Right ventricle myocardium inferior (tissue), 1 donor: ENCODE results near the gene SH3GL3. TPM values are rescaled to one million over a fixed set of nuclear protein-coding genes. Genes with fewer than 3 reads are reported as not detected.

Experiments used
- ATAC-seq: fragments of 200-7000 bp; cut with Tn5 transposase; one replicate; pipeline ENCODE4 v1.9.1; 2020; ENCODE audit warnings: mild to moderate bottlenecking, moderate library complexity
- DNase-seq: peaks from one replicate; pipeline ENCODE4 v3.0.0; 2021; ENCODE audit errors: missing footprints
- intact Hi-C: fragments of 100-400 bp; cut with DNase I; formaldehyde crosslinking; loops from one replicate; pipeline ENCODE4 v1.11.0; 2022
- total RNA-seq: library from RNA; stranded (reverse); fragmentation: NEBNext Ultra II Directional; extraction: Animal tissue kit (Norgen Biotek cat#: 25700); gene quantifications from one replicate; pipeline ENCODE4 v1.2.1, GENCODE V29; 2021
- donor health status: DM: no; HTN: yes; CAD: no; lungs with severe emphysema.

SH3GL3 gene
- total RNA-seq, 1 donor from 2014 or later = not detected

DNA sequence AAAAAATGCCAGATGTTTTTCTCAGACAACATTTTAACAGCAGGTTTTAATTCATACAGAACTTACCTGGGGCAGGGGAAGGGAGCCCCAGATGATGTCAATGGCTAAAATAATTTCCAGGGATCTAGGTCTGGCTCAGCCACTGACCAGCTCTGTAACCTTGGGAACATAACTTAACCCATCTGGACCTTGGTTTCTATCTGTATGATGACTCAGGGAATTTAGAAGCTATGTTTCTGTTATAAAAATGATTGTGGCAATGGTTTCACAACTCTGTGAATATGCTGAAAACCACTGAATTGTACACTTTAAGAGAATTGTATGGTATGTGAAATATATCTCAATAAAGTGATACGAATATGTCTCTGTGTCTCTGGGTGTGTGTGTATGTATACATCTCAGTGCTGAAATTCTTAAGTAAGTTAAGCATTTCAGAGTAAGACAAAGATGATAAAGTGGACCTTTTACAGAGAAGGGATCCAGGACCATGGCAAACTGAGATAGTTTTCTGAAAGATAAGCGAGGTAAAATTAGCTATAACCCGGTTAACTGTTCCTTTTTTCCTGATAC lies 2.9 kb downstream of the SH3GL3 start:
- DNase-seq = no peak
- no peak for ATAC-seq
- intact Hi-C loops = loop anchor here (10.0 kb wide), 1 partner anchor 585 kb away; no protein-coding TSS in a partner anchor

DNA sequence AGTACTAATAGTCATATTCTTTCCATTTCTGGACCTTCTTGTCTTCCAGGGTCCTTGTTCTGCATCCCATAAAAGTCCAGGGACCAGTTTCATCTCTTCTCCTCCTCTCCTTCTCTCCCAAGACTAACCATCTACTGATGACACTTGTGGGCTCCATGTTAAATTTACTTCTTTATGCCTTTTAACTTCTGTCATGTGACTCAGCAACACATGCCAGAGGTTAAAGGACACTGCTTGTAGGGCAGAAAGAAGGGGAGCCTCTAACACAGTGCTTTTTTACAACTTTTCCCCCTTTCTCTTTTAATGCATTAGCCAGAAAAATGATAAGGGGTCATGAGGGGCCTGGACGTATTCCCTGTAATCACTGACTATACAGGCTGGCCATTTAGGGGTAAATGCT lies 10.0 kb downstream of the SH3GL3 start:
- intact Hi-C loops = no loop called here
- no peak for ATAC-seq

DNA sequence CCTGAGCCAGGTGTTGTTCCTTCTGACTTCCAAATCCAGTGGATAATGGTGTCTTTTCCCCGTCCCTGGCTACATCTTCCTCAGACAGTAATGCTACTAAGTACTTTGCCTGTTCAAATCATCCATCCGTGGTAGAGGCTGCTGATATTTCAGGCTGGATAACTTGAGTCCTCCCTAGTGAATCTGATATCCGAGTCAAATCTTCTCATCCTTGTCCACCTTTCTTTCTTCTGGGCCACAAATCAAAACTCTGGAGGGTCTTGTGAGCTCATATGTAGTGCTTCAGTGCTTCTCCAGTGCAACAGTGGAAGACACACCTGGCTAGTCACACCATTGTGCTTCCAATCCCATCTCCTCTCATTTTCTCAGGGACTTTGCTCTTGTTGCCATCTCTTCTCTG lies 11.2 kb downstream of the SH3GL3 start:
- DNase-seq (no peak), ATAC-seq (no peak)
- intact Hi-C loops = no loop called here

More for the DNA sequence above, 10.0 kb downstream of the SH3GL3 start:
- no peak for DNase-seq

DNA sequence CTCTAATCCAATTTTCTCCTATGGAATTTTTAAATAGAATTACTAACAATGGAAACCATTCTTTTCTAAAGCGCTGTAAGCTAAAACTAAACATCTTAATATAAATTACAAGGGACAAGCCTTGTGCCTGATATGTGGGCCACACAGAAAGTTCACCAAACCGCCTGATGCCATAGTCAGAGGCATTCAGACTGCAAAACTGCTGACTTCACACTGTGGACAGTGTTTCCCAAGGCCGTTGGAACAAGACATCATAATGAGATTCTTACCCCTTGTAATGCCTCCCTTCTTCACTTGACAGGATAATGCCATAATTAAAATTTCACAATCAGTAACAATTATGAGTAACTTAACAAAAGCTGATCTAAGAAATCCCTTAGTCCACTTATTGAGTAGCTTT lies 14.9 kb downstream of the SH3GL3 start:
- intact Hi-C loops = no loop called here
- no peak for DNase-seq
- ATAC-seq = no peak

DNA sequence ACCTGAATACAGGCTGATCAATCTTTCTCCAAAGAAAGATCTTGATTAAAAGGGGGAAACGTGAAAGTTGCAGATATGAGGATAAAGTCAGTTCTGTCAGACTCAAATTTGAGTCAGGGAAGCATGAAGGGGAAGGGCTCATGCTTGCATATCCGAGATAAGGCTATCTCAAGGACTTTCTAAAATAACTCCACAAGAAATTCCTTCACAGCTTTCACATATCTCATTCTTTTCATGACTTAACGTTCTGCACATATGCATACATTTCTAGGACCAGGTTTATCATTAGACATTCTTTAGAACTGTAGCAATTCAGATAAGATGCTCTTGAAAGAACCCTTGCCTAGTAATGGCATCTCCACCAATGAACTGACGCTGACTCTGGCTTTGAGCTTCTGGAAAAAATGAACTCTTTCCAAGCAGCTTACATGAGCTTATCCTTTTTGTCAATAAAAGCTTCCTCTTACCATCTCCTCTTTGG lies 15.9 kb downstream of the SH3GL3 start:
- no peak for DNase-seq
- intact Hi-C loops = no loop called here

DNA sequence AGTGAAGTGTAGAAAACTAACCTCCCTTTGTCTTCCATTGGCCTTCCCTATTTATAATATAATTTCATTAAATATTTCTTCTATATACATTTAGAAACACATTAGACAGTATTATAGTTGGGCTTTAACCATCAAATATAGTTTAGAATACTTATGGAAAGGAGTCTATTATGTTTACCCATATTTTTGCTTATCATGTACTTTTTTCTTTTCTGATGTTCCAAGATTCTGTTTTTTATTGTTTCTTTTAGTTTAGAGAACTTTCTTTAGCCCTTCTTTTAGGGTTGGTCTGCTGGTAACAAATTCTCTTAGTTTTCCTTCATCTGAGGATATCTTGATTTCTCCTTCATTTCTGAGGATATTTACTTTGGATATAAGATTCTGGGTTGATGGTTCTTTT lies 23.7 kb downstream of the SH3GL3 start:
- no peak for ATAC-seq
- no peak for DNase-seq
- intact Hi-C loops = no loop called here

More for the DNA sequence above, 15.9 kb downstream of the SH3GL3 start:
- ATAC-seq = no peak

DNA sequence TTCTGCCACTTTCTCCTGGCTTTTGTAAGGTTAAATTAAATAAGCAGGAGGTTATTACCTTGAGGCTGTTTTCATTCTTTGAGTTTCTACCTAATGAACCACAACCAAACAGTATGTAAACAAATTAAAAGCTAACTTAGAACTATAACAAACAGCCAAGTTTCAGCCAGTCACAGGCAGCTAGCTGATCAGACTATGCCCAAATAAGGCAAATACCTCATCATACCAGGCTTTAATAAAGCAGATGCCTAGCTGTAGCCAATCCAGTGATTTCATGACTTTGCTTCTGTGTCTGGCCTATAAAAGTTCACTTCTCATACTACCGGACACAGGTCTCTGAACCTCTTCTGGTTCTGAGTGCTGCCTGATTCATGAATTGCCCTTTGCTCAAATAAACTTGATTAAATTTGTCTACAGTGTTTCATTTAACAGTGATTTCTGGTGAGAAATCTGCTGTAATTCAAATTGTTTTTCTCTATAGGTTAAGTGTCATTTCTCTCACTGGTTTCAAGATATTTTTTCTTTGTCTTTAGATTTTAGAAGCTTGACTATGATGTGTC lies 24.2 kb downstream of the SH3GL3 start:
- ATAC-seq = no peak
- no peak for DNase-seq
- intact Hi-C loops = no loop called here

DNA sequence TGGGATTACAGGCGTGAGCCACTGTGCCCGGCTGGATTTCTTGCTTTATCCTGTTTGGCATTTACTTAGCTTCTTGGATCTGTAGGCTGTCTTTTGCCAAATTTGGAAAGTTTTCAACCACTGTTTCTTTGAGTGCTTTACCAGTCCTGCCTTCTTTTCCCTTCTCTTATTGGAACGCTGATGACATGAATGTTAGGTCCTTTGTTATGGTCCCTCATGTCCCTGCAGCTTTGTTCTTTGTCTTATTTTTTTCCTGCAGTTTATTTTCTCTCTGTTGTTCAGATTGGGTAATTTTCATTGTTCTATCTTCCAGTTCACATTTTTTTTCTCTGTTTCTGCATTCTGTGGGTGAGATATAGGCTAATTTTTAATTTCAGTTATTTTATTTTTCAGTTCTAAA lies 25.0 kb downstream of the SH3GL3 start:
- DNase-seq = no peak
- ATAC-seq = no peak
- intact Hi-C loops = no loop called here

DNA sequence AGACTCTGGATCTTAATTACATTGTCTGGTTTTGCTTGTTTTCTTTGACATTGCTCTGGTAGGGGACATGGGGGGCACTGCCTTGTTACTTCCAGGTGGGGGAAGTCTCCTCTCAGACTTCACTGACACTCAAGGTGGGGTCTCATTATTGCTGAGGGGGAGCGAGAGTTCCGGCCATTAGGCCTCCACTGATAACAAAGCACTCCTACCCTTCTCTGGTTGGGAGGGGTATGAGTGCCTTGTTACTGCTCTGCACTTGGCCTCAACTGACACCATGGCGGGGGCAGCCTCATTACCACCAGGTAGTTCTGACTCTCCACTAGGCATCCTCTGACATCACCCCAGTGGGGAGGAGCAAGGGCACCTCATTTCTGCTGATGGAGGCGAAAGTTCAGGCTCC lies 25.7 kb downstream of the SH3GL3 start:
- ATAC-seq (no peak), DNase-seq (no peak)
- intact Hi-C loops = no loop called here

DNA sequence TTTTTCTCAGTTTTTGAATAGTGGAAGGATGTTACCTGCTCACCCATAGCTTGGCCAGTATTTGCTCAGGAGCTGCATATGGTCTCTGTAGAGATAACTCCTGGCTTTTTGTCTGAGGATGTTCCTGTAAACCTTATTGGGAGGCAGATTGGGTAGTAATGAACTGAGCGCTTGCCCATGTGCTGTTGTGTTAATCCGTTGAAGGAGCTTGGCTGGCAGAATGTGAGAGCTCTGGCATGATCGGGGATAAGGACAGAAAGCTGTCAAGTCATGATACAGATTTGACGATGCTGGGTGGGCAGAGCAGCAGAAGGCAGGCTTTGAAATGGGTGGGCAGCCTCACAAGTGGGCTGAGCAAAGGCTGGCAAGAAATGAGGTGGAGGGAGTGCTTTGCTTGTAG lies 27.4 kb downstream of the SH3GL3 start:
- no peak for DNase-seq
- intact Hi-C loops = no loop called here
- ATAC-seq = no peak

DNA sequence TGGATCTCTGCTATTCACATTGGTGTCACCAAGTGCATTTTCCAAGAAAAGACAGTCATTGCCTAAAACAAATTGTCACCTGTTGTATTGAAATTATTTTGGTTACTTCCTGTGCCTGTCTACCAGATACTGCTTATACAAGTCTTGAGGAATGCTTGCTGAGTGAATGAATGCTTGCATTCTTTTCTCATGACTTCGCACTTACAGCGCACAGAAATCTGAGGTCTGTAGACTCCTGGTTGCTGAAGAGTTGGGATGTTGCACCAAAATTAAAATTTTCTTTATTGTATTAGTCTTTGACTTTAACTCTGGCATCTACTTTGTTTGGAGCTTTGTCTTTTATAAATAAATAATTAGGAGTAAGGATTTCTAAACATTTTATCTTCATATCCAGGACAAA lies 28.4 kb downstream of the SH3GL3 start:
- intact Hi-C loops = no loop called here
- DNase-seq (no peak), ATAC-seq (no peak)

DNA sequence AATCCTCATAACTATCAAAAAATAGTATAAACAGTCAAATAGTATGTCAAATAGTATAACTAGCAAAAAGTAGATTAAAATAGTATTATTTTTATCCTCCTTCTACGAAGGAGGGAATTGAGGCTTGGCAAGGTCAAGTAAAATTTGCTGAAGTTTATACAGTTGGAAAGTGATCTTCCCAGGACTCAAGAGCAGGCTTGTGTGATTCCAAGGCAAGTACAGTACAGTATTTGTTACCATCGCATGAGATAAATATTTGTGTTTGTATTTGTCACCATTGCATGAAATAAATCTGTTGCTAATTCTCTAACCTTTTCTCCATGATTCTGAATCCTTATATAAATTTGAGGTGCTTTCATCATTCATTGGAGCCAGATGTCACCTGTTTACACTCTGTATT lies 28.9 kb downstream of the SH3GL3 start:
- DNase-seq (no peak), ATAC-seq (no peak)
- intact Hi-C loops = no loop called here

DNA sequence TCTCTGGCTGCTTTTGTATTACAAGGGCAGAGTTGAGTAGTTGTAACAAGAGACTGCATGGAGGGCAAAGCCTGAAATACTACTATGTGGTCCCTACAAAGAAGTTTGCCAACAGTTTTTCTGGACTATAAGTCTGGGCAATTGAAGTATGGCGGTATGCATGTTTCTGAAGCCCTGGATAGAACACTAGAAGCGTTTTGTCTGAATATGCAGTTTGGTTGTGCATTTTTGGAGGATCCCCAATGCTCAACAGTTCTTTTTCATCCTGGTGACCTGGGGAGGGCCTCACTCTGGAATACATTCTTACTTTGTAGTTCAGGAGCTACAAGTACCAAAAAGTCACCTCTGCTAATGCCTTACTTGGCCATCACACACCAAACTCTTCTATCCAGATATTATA lies 29.6 kb downstream of the SH3GL3 start:
- intact Hi-C loops = no loop called here
- ATAC-seq = no peak
- DNase-seq = no peak

DNA sequence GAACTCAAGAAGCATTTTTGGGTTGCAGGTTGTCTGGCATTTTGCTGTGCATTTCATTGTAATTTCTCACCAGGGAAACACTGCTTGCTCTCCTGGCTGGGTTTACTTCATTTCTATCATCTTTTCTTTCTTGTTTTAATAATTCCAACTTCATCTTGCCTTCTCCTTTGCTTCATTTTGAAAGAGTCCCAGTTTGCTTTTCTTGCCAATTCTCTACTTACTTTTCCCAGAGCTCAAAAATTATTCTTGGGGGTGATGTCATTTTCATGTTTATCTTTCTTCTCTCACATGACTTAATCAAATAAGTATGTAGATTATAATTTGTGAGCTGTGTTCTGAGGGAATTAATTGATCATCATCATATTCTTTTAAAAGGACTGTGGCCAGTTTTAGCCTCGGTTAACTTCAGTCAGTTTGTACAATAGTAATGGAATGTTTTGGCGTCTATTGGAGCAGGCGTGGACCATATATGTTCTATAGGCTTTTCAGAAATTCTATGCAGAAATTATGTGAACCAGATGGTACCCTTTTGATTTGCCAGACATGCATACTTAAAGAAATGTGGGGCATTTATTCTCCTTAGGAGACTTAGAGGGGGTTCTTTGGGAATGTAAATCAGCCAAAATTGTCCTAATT lies 30.1 kb downstream of the SH3GL3 start:
- no peak for DNase-seq
- intact Hi-C loops = no loop called here

DNA sequence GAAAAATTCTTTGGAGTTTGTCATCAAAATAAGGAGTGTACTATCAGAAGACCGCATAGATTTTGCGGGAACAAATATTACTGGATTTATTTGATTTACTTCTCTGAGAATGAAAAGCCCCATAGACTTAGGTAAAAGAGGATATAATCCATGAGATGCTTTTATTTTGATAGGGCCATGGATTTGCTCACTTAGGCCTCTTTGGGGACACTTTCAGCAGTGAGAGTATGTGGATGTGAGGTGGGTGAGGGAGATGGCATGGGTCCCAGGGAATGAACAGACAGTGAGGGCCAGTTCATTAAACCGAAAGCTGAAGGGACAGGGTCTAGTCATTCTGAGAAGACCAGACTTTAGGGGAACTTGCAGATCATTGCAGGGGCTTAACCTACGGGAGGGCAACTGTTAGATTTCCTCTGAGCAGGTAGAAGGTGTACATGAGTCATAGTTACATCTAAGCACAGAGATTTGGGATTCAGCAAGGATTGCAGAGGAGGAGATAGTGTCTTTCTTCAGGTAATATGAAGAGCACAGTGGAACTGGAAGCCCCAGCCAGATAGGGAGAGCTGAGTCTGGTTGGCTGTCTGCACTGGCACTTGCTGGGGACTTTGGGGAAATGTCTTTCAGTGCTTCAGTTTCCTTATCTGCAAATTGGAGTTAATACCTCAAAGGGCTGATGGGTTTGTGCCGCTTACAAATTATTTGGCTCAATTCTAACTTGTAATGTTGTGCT lies 30.8 kb downstream of the SH3GL3 start:
- no peak for DNase-seq

More for the DNA sequence above, 30.1 kb downstream of the SH3GL3 start:
- ATAC-seq = no peak

DNA sequence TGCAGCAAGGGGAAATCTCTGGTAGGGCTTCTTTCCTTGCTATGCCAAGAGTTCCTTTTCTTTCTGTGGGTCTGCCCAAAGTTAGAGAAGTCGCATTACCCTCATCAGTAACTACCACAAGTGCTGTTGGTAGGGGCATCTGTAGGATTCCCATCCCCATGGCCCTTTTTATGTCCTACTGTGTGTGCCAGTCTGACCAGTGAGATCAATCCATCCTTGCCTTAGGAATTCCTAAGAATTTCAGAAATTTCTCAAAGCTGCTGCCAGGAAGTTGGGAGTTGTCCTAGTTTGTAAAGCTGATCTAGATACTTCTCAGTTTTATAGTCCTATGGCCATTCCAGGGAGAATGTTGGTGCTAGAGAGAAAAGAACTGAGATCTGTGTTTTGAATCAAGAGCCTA lies 36.5 kb downstream of the SH3GL3 start:
- ATAC-seq = no peak
- DNase-seq = no peak
- intact Hi-C loops = no loop called here

More for the DNA sequence above, 30.8 kb downstream of the SH3GL3 start:
- no peak for ATAC-seq
- intact Hi-C loops = no loop called here

DNA sequence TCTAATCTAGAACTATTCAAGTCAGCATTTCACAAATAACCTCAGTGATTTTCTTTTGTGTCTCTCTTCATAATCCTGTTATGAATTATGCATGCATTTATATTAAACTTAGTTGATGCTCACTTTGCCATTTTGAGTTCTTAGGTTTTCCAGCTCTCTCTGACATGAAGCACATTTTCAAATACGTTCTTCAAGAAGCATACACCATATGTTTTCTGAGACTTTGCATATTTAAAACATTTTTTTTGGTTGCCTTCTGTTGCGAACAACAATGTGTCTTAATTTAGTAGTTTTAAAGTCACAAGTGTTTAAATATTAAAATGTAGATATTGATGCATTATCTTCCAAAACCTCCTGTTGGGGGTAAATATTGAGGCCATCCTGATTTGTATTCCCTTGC lies 37.5 kb downstream of the SH3GL3 start:
- ATAC-seq = no peak
- intact Hi-C loops = no loop called here
- DNase-seq = no peak

DNA sequence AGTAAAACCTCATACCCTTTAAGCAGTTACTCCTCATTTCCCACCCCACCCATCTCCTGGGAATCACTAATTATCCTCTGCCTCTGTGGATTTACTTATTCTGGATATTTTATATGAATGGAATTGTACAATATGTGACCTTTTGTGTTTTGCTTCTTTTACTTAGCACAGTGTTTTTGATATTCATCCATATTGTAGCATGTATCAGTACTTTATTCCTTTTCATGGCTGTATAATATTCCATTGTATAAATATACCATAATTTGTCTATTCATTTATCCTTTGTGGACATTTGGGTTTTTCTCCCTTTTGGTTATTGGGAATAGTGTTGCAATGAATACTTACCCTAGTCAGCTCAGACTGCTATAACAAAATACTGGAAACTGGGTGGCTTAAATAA lies 39.2 kb downstream of the SH3GL3 start:
- intact Hi-C loops = no loop called here
- ATAC-seq (no peak), DNase-seq (no peak)

DNA sequence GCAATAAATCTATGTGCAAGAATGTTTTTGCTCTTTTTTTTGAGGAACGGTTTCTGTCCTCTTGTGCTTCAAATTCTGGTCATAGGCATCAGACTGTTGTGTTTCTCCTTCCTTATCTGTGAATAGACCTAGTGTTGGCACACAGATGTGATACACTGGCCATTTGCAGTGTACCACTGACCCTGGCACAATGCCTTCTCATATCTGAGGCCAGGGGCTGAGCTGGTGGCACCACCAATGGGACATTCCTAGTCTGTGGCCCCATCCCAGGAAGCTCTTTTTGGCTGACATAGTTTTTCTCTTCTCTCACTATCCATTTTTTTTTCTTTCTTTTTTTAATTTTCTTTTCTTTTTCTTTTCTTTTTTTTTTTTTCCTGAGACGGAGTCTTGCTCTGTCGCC lies 40.4 kb downstream of the SH3GL3 start:
- ATAC-seq (no peak), DNase-seq (no peak)
- intact Hi-C loops = no loop called here

DNA sequence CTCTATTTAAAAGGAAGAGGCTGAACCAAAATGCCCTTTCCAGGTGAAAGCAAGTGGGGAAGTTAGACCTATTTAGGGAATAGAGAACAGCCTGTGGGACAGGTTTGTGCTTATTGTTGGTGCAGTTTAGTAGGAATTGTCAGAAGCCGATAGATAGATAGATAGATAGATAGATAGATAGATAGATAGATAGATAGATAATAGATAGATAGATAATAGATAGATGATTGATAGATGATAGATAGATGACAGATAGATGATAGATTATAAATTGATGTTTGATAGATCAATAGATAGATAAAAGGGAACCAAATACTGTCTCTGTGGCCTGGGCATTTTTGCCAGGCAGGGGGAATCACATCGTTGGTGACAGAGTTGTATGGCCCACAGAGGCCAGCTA lies 42.5 kb downstream of the SH3GL3 start:
- DNase-seq = no peak
- ATAC-seq = no peak
- intact Hi-C loops = no loop called here
